HEK293 (cell line): ENCODE results near the gene SENP5.

Source experiments
- CTCF ChIA-PET: fragments of 350-600 bp; formaldehyde crosslinking; extraction: SDS; loops from one replicate; lab custom pipeline; 2021; ENCODE audit warnings: antibody characterized with exemption; lab: Yijun Ruan, JAX
- POLR2A ChIA-PET: fragments of 300-600 bp; formaldehyde crosslinking; extraction: SDS; loops from one replicate; lab custom pipeline; 2020; ENCODE audit warnings: antibody characterized with exemption, inconsistent platforms; lab: Yijun Ruan, JAX
- H3K27ac ChIP-seq: fragments of 200-500 bp; sonication (Bioruptor generic); 2 replicates; pipeline ENCODE4 v1.5.1; 2014; ENCODE audit warnings: low read depth, low read length, control low read depth, inconsistent platforms; ENCODE audit errors: extremely low read depth
- H3K36me3 ChIP-seq, 2 experiments: fragments of 200-500 bp in 1 of 2; sonication (Bioruptor generic) in 1 of 2; 1 replicate in 1 of 2; 2 replicates in 1 of 2; pipeline ENCODE4 v1.5.1; 2014 to 2017; ENCODE audit warnings: inconsistent platforms in 2 of 2, low read length in 2 of 2; ENCODE audit not compliant: control insufficient read depth in 2 of 2, insufficient read depth in 1 of 2
- H3K4me1 ChIP-seq: fragments of 200-500 bp; sonication (Bioruptor generic); 2 replicates; pipeline ENCODE4 v1.5.1; 2014; ENCODE audit warnings: mild to moderate bottlenecking, low read length, inconsistent platforms; ENCODE audit not compliant: control insufficient read depth, insufficient read depth
- H3K4me3 ChIP-seq: 2 replicates; pipeline ENCODE4 v1.5.1; 2011; ENCODE audit warnings: low read depth, mild to moderate bottlenecking, control low read depth, low read length, moderate library complexity
- H3K9me3 ChIP-seq: fragments of 200-500 bp; sonication (Bioruptor generic); 2 replicates; pipeline ENCODE4 v1.5.1; 2014; ENCODE audit warnings: low read depth, low read length, inconsistent platforms; ENCODE audit not compliant: control insufficient read depth, insufficient read depth
- EGR2 ChIP-seq: fragments of 450-650 bp; formaldehyde crosslinking; IDR thresholded peaks from 2 replicates; pipeline ENCODE4 v1.5.1; 2016; ENCODE audit warnings: low read depth, missing biosample characterization, missing genetic modification characterization
- GLIS1 ChIP-seq: fragments of 450-650 bp; formaldehyde crosslinking; IDR thresholded peaks from 2 replicates; pipeline ENCODE4 v1.5.1; 2016; ENCODE audit warnings: missing biosample characterization, missing genetic modification characterization
- HOXC10 ChIP-seq: sonication (generic); formaldehyde crosslinking; IDR thresholded peaks from 2 replicates; pipeline ENCODE4 v1.8.1; 2023; ENCODE audit warnings: mild to moderate bottlenecking, missing genetic modification reagents
- OSR2 ChIP-seq: fragments of 450-650 bp; formaldehyde crosslinking; IDR thresholded peaks from 2 replicates; pipeline ENCODE4 v1.5.1; 2016; ENCODE audit warnings: missing biosample characterization, missing genetic modification characterization
- PATZ1 ChIP-seq: fragments of 450-650 bp; formaldehyde crosslinking; IDR thresholded peaks from 2 replicates; pipeline ENCODE4 v1.5.1; 2016; ENCODE audit warnings: missing biosample characterization, missing genetic modification characterization
- SP2 ChIP-seq: fragments of 450-650 bp; formaldehyde crosslinking; IDR thresholded peaks from 2 replicates; pipeline ENCODE4 v1.5.1; 2016; ENCODE audit warnings: missing biosample characterization, missing genetic modification characterization
- ZBTB10 ChIP-seq: fragments of 450-650 bp; formaldehyde crosslinking; IDR thresholded peaks from 2 replicates; pipeline ENCODE4 v1.5.1; 2016; ENCODE audit warnings: missing biosample characterization, missing genetic modification characterization
- ZBTB6 ChIP-seq: fragments of 450-650 bp; formaldehyde crosslinking; IDR thresholded peaks from 2 replicates; pipeline ENCODE4 v1.5.1; 2017; ENCODE audit warnings: missing biosample characterization, missing genetic modification characterization
- ZFHX2 ChIP-seq: fragments of 450-650 bp; formaldehyde crosslinking; conservative IDR thresholded peaks from 2 replicates; pipeline ENCODE4 v1.5.1; 2016; ENCODE audit warnings: missing biosample characterization, missing genetic modification characterization
- ZIC2 ChIP-seq: fragments of 450-650 bp; formaldehyde crosslinking; IDR thresholded peaks from 2 replicates; pipeline ENCODE4 v1.5.1; 2016; ENCODE audit warnings: missing biosample characterization, missing genetic modification characterization
- ZNF211 ChIP-seq: fragments of 450-650 bp; formaldehyde crosslinking; IDR thresholded peaks from 2 replicates; pipeline ENCODE4 v1.5.1; 2016; ENCODE audit warnings: low read depth, missing biosample characterization, missing genetic modification characterization
- ZNF248 ChIP-seq: fragments of 450-650 bp; formaldehyde crosslinking; IDR thresholded peaks from 2 replicates; pipeline ENCODE4 v1.5.1; 2017; ENCODE audit warnings: missing biosample characterization, missing genetic modification characterization
- ZNF362 ChIP-seq: fragments of 450-650 bp; formaldehyde crosslinking; IDR thresholded peaks from 2 replicates; pipeline ENCODE4 v1.5.1; 2016; ENCODE audit warnings: missing biosample characterization, missing genetic modification characterization
- ZNF37A ChIP-seq: fragments of 450-650 bp; IDR thresholded peaks from 2 replicates; pipeline ENCODE4 v1.5.1; 2018; ENCODE audit warnings: missing biosample characterization, missing genetic modification characterization
- ZNF416 ChIP-seq: fragments of 450-650 bp; formaldehyde crosslinking; IDR thresholded peaks from 2 replicates; pipeline ENCODE4 v1.5.1; 2016; ENCODE audit warnings: missing biosample characterization, missing genetic modification characterization
- ZNF488 ChIP-seq: fragments of 450-650 bp; formaldehyde crosslinking; IDR thresholded peaks from 2 replicates; pipeline ENCODE4 v1.5.1; 2016; ENCODE audit warnings: missing biosample characterization, missing genetic modification characterization
- ZNF501 ChIP-seq: fragments of 450-650 bp; formaldehyde crosslinking; IDR thresholded peaks from 2 replicates; pipeline ENCODE4 v1.5.1; 2016; ENCODE audit warnings: missing biosample characterization, missing genetic modification characterization
- ZNF555 ChIP-seq: fragments of 450-650 bp; formaldehyde crosslinking; conservative IDR thresholded peaks from 2 replicates; pipeline ENCODE4 v1.5.1; 2017; ENCODE audit warnings: missing biosample characterization, mild to moderate bottlenecking, missing genetic modification characterization, inconsistent platforms
- ZSCAN16 ChIP-seq: fragments of 450-650 bp; formaldehyde crosslinking; IDR thresholded peaks from 2 replicates; pipeline ENCODE4 v1.5.1; 2016; ENCODE audit warnings: missing biosample characterization, missing genetic modification characterization
- TF ChIP-seq, protein P1 (sequence below): fragments of 450-650 bp; formaldehyde crosslinking; IDR thresholded peaks from 2 replicates; pipeline ENCODE4 v1.5.1; 2016; ENCODE audit warnings: missing biosample characterization, missing genetic modification characterization
- TF ChIP-seq, protein P2 (sequence below): fragments of 450-650 bp; formaldehyde crosslinking; conservative IDR thresholded peaks from 2 replicates; pipeline ENCODE4 v1.5.1; 2016; ENCODE audit warnings: low read depth, missing biosample characterization, missing genetic modification characterization
- TF ChIP-seq, protein P3 (sequence below): fragments of 450-650 bp; formaldehyde crosslinking; IDR thresholded peaks from 2 replicates; pipeline ENCODE4 v1.5.1; 2016; ENCODE audit warnings: missing biosample characterization, missing genetic modification characterization

Gene SENP5

DNA sequence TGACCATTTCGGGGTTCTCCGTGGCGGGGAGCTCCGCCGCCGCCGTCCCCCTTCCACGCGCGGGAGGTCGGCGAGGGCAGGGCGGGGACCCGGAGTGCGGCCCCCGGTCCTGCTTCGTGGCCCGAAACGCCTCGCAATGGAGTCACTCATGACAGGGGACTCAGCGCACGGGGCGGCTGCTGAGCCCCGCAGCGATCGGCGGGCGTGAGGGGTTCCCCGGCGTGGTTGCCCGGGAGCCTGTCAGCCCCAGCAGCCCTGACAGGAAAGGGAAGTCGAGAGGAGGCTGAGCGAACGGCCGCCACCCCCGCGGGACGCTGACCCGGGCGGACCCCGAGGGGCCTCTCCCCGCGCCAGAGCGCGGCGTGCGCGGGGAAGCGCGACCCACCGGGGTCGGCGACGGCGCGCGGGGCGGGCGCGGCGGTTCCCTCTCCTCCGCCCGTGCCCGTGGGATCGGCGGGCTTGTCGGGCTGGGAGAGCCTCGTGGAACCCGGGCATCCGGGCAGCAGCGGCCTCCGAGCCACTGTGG, 101.5 kb downstream of the SENP5 start:
- ChIA-PET CTCF (interaction anchor here (0.8 to 0.9 kb wide), 2 partner anchors 12 to 394 kb away, joined by 3 read pairs; no protein-coding TSS in a partner anchor), POLR2A (interaction anchor here (1.0 kb wide), 1 partner anchor 27 kb away, joined by 3 read pairs; the partner anchor contains the start of gene NCBP2)
- H3K4me1 ChIP-seq: no peaks in the 10 kb centered on the region
- no peaks in the 10 kb centered on the region for H3K9me3 ChIP-seq
- H3K4me3 ChIP-seq: peak overlapping the region; percentile 50
- H3K36me3 ChIP-seq: no peaks in the 10 kb centered on the region
- H3K27ac ChIP-seq: peak overlapping the region; percentile 56; the same call in 1 of the 2 replicates
- peak; percentile 44; the same call in 1 of the 2 replicates for TF ChIP-seq ZNF501 (tag by site-specific recombination)
- TF ChIP-seq OSR2 (tag by site-specific recombination): no peak
- TF ChIP-seq, protein P1, sequence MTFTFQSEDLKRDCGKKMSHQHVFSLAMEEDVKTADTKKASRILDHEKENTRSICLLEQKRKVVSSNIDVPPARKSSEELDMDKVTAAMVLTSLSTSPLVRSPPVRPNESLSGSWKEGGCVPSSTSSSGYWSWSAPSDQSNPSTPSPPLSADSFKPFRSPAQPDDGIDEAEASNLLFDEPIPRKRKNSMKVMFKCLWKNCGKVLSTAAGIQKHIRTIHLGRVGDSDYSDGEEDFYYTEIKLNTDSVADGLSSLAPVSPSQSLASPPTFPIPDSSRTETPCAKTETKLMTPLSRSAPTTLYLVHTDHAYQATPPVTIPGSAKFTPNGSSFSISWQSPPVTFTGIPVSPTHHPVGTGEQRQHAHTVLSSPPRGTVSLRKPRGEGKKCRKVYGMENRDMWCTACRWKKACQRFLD (tag by site-specific recombination): no peak
- TF ChIP-seq GLIS1: peak; percentile 20; the same call in 1 of the 2 replicates
- TF ChIP-seq, protein P2, sequence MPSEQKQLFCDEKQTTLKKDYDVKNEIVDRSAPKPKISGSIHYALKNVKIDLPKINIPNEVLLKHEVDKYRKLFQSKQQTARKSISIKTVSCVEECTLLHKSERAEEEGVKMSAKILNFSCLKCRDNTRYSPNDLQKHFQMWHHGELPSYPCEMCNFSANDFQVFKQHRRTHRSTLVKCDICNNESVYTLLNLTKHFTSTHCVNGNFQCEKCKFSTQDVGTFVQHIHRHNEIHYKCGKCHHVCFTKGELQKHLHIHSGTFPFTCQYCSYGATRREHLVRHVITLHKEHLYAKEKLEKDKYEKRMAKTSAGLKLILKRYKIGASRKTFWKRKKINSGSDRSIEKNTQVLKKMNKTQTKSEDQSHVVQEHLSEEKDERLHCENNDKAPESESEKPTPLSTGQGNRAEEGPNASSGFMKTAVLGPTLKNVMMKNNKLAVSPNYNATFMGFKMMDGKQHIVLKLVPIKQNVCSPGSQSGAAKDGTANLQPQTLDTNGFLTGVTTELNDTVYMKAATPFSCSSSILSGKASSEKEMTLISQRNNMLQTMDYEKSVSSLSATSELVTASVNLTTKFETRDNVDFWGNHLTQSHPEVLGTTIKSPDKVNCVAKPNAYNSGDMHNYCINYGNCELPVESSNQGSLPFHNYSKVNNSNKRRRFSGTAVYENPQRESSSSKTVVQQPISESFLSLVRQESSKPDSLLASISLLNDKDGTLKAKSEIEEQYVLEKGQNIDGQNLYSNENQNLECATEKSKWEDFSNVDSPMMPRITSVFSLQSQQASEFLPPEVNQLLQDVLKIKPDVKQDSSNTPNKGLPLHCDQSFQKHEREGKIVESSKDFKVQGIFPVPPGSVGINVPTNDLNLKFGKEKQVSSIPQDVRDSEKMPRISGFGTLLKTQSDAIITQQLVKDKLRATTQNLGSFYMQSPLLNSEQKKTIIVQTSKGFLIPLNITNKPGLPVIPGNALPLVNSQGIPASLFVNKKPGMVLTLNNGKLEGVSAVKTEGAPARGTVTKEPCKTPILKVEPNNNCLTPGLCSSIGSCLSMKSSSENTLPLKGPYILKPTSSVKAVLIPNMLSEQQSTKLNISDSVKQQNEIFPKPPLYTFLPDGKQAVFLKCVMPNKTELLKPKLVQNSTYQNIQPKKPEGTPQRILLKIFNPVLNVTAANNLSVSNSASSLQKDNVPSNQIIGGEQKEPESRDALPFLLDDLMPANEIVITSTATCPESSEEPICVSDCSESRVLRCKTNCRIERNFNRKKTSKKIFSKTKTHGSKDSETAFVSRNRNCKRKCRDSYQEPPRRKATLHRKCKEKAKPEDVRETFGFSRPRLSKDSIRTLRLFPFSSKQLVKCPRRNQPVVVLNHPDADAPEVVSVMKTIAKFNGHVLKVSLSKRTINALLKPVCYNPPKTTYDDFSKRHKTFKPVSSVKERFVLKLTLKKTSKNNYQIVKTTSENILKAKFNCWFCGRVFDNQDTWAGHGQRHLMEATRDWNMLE (tag by site-specific recombination): no peak
- TF ChIP-seq ZNF37A: no peak
- no peak for TF ChIP-seq HOXC10 (CRISPR knock-in tag)
- TF ChIP-seq ZIC2 (tag by site-specific recombination): peak; percentile 55
- peak; percentile 55; the same call in 1 of the 2 replicates for TF ChIP-seq ZBTB10 (tag by site-specific recombination)
- 0 out of 2 replicates have a peak, but pooled peaks have one; percentile 11 for TF ChIP-seq ZFHX2 (tag by site-specific recombination)
- no peak for TF ChIP-seq ZSCAN16 (tag by site-specific recombination)
- TF ChIP-seq ZNF416 (tag by site-specific recombination): no peak
- TF ChIP-seq EGR2: no peak
- peak; percentile 18; the same call in 1 of the 2 replicates for TF ChIP-seq SP2 (tag by site-specific recombination)
- no peak for TF ChIP-seq ZNF362 (tag by site-specific recombination)
- TF ChIP-seq PATZ1 (tag by site-specific recombination): peak; percentile 68
- no peak for TF ChIP-seq ZNF555 (tag by site-specific recombination)
- no peak for TF ChIP-seq ZNF488
- no peak for TF ChIP-seq ZNF248 (tag by site-specific recombination)
- TF ChIP-seq, protein P3, sequence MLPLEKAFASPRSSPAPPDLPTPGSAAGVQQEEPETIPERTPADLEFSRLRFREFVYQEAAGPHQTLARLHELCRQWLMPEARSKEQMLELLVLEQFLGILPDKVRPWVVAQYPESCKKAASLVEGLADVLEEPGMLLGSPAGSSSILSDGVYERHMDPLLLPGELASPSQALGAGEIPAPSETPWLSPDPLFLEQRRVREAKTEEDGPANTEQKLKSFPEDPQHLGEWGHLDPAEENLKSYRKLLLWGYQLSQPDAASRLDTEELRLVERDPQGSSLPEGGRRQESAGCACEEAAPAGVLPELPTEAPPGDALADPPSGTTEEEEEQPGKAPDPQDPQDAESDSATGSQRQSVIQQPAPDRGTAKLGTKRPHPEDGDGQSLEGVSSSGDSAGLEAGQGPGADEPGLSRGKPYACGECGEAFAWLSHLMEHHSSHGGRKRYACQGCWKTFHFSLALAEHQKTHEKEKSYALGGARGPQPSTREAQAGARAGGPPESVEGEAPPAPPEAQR (tag by site-specific recombination): no peak
- TF ChIP-seq ZNF211 (tag by site-specific recombination): no peak
- TF ChIP-seq ZBTB6: no peak
